ENCODE data around the gene CHORDC1.

- TF ChIP-seq, protein P1, sequence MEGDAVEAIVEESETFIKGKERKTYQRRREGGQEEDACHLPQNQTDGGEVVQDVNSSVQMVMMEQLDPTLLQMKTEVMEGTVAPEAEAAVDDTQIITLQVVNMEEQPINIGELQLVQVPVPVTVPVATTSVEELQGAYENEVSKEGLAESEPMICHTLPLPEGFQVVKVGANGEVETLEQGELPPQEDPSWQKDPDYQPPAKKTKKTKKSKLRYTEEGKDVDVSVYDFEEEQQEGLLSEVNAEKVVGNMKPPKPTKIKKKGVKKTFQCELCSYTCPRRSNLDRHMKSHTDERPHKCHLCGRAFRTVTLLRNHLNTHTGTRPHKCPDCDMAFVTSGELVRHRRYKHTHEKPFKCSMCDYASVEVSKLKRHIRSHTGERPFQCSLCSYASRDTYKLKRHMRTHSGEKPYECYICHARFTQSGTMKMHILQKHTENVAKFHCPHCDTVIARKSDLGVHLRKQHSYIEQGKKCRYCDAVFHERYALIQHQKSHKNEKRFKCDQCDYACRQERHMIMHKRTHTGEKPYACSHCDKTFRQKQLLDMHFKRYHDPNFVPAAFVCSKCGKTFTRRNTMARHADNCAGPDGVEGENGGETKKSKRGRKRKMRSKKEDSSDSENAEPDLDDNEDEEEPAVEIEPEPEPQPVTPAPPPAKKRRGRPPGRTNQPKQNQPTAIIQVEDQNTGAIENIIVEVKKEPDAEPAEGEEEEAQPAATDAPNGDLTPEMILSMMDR (IDR thresholded peaks at IDR 0.05 in 8 of 11, conservative IDR thresholded peaks at IDR 0.05 in 3 of 11): no peak
- TF ChIP-seq POLR2AphosphoS5 (IDR thresholded peaks at IDR 0.05): no peak
- TF ChIP-seq POLR2A (IDR thresholded peaks at IDR 0.05): no peak
Observed at GRCh38 chr11:90234977-90235376, 12.1 kb upstream of the CHORDC1 start.

Measured in spleen (tissue), 7 donors.